AG09309 (cell line): ENCODE measurements around the gene PACS1.

Source experiments
- DNase-seq: peaks from one replicate; pipeline ENCODE4 v3.0.0-alpha.2; 2010; ENCODE audit warnings: low read depth
- H3K4me3 ChIP-seq: 2 replicates; pipeline ENCODE4 v1.5.1; 2011; ENCODE audit warnings: mild to moderate bottlenecking, low read depth, low read length, moderate library complexity; ENCODE audit not compliant: control insufficient read depth
- CTCF ChIP-seq: IDR thresholded peaks from 2 replicates; pipeline ENCODE4 v1.5.1; 2011; ENCODE audit warnings: mild to moderate bottlenecking, low read depth, low read length, inconsistent platforms; ENCODE audit not compliant: insufficient read depth, control insufficient read depth; ENCODE audit errors: missing control alignments

PACS1 gene

DNA sequence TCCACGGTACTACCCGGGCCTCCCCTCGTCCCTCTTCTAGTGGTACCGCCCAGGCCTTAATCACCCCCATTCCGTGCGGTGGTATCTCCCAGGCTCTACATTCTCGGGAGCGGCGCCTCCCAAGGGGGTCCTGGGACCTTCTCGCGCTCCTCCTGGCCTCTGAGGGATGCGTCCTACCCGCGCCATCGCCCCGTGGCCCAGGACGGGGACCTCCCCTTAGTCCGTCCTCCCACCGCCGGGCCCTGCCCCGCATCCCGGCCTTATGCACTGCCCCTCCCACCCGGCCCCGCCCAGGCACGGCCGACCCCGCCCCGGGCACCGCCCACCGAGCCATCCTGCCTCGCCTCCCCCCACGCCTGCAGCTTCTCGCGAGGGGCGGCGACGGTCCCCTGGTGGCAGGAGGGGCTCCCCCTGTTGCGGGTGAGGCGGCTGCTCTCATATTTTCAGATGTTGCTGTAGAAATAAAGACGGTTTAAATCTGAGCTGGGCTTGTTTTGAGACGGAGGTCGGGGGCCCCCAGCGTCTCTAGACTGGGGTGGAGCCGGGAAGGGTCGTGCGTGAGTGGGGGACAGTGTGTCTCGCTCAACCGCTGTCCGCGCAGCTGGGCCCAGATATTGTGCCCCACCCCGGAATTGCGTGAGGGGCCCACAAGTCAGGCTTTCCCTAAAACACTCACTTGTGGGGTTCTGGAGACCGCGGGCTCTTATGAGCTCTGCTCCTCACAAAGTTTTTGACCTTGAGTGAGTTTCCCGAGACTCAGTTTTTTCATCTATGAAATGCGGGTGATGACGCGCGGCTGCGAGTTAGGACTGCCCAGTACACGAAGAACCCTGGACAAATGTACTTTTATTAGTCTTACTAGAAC, 197.5 kb downstream of the PACS1 start:
- TF ChIP-seq CTCF: no peak
- DNase-seq: no peak
- peak overlapping the region; percentile 67 for H3K4me3 ChIP-seq

DNA sequence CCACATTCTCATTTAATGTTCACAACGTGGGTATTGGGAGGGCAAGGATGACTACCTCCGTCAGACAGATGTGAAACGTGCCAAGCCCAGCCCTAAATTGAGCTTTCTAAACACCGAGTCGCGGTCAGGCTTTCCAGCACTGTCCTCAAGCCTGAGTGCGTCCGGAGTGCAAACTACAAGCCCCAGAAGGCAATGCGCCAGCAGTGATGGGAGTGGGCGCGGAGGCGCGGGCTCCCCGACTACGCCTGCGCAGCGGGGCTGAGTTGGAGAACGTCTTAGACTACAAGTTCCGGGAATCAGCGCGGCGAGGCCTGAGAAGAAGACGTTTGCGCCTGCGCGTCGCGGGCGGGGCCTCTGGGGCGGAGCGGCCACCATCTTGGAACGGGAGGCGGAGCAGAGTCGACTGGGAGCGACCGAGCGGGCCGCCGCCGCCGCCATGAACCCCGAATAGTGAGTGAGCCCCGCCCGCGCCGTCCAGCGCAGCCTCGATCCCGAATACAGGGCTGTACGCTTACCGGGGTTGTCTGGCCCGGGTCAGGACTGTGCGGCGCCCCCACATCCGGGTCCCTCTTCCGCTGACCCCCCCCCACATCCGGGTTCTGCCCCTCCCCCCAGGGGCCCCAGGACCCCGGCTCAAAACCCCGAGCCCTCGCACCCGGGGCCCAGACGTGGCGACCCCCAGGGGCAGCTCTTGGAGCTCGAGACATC, 198.3 kb downstream of the PACS1 start, which contains the start of gene RAB1B:
TSS of gene RAB1B (plus strand) at position 396 of the 708 bp plus-strand sequence. CDS start at position 437, 41 bp downstream.
- peak; percentile 96 for DNase-seq
- TF ChIP-seq CTCF: no peak

DNA sequence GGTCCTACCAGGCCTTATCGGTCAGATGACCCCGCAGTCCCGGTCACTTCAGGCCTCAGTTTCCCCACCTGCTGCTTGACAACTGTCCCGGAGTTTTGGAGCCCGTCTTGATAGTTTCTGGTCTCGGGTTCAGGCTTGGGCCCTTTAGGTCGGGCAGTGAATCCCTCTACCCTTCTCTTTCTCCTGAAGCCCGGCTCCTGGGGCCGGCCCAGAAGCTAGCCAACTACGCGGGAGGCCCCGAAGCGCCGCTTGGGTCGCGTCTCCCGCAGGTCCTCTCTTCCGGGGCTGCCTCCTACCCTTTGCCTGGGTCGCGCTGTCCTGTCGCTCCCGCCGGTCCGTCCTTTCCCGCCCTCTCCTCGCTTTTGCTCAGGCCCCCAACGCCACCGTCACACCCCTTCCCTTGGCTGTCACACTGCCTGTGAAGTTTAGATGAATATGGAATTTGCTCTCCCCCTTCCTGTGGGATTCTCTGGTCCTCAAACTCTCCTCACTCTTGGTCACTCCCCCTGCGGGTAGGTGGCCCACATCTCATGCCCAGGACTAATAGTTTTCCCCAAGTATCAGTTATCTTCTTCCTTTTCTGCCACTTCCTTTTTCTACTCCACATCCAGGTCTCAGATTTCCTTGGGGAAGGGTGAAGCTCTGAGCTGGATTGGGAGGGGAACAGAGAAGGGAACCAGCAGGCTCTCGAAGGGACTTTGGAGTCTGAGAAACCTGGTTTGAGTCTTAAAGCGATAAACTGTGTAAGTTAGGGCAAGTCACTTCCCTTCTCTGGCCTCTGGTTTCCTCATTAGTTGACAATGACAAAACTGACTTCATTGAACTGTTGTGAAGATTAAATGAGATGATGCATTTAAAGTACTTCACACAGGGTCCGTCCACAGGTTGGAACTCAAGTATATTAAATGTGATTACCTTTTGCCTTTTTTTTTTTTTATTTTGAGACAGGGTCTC, 199.2 kb downstream of the PACS1 start:
- no peak for DNase-seq
- peak overlapping the region; percentile 88 for H3K4me3 ChIP-seq
- peak; percentile 28 for TF ChIP-seq CTCF

More for the DNA sequence above, 198.3 kb downstream of the PACS1 start, which contains the start of gene RAB1B:
- peak within 1 kb of the TSS; percentile 88 for H3K4me3 ChIP-seq

DNA sequence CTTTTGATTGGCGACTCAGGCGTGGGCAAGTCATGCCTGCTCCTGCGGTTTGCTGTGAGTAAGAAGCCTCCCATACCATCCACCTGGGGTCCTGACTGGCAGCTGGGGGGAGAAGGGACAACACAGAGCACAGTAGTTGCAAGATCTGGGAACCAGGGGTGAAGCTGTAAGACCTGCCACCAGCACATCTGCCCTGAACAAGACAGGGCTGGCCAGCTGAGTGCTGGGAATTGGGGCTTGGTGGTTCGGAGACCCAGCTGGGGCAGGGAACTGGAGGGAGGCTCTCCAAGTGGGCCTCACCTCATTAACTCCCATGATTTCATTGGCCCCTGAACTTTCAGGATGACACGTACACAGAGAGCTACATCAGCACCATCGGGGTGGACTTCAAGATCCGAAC, 201.7 kb downstream of the PACS1 start:
- no peak for TF ChIP-seq CTCF
- no peak for DNase-seq
- no peak overlapping the region for H3K4me3 ChIP-seq

GRCh38 chr11:66272596-66272995, 202.5 kb downstream of the PACS1 start:
- no peak for DNase-seq
- H3K4me3 ChIP-seq: no peak overlapping the region
- no peak for TF ChIP-seq CTCF

DNA sequence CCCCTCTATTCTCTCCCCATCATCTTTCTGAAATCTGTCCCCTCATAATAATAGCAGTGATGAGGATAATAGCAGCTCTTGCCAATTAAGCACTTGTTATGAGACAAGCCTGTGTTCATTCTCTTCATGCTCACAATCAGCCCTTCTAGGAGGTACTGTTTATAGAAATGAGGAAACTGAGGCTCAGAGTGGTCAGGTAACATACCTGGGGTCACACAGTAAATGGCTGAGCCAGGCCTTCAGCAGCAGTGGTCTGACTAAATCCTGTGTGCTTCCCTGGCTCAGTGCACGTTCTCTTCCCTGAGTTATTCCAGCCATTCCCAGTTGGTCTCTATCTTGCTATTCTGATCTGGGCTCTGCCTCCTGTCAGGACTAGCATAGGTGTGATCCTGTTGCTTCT, 204.1 kb downstream of the PACS1 start:
- H3K4me3 ChIP-seq: no peak overlapping the region
- TF ChIP-seq CTCF: no peak
- no peak for DNase-seq
